A673 (cell line): ENCODE results near the gene CIDEC. TPM values are rescaled to one million over a fixed set of nuclear protein-coding genes. Genes with fewer than 3 reads are reported as not detected.
"Not testable (repeated sequence)": the region's sequence is repeated elsewhere in the genome, so short reads cannot be mapped to it uniquely, and the experiment has no call there.

Source experiments
- BruUV-seq: library from RNA; stranded (reverse); fragments of 400-500 nt; replicated peaks from 2 replicates; lab custom pipeline; 2021; lab: Mats Ljungman, UMichigan
- CTCF ChIA-PET: fragments of 300-600 bp; sonication (Branson Sonifier 250); formaldehyde crosslinking; loops from one replicate; lab custom pipeline; 2022; ENCODE audit warnings: antibody characterized with exemption; lab: Charles Lee
- POLR2A ChIA-PET: fragments of 300-600 bp; sonication (Branson Sonifier 250); formaldehyde crosslinking; loops from one replicate; lab custom pipeline; 2022; ENCODE audit warnings: antibody characterized with exemption; ENCODE audit not compliant: low non-redundant PET; lab: Charles Lee
- DNase-seq: peaks from one replicate; pipeline ENCODE4 v3.0.0-alpha.2; 2015; ENCODE audit warnings: low spot score
- H3K27ac ChIP-seq: fragments of 200-600 bp; sonication (generic); 2 replicates; pipeline ENCODE4 v1.5.1; 2016; ENCODE audit warnings: mixed run types, low read depth, mild to moderate bottlenecking, mixed read lengths, antibody characterized with exemption, low read length; ENCODE audit not compliant: poor library complexity, severe bottlenecking
- H3K27me3 ChIP-seq: fragments of 200-600 bp; sonication (generic); replicated peaks from 2 replicates; pipeline ENCODE4 v1.6.1; 2017; ENCODE audit warnings: mixed run types, low read depth, mild to moderate bottlenecking, mixed read lengths, antibody characterized with exemption, low read length; ENCODE audit not compliant: insufficient read depth, poor library complexity
- H3K36me3 ChIP-seq: fragments of 200-600 bp; sonication (generic); 2 replicates; pipeline ENCODE4 v1.6.1; 2016; ENCODE audit warnings: mixed run types, mild to moderate bottlenecking, mixed read lengths, antibody characterized with exemption, low read length; ENCODE audit not compliant: insufficient read depth, poor library complexity, severe bottlenecking
- H3K4me1 ChIP-seq: fragments of 200-600 bp; sonication (generic); 2 replicates; pipeline ENCODE4 v1.6.1; 2017; ENCODE audit warnings: mixed run types, mild to moderate bottlenecking, mixed read lengths, antibody characterized with exemption, low read length; ENCODE audit not compliant: insufficient read depth, poor library complexity, severe bottlenecking
- H3K4me3 ChIP-seq: fragments of 200-600 bp; sonication (generic); 2 replicates; pipeline ENCODE4 v1.5.1; 2016; ENCODE audit warnings: low read depth, mixed run types, mild to moderate bottlenecking, mixed read lengths, low read length; ENCODE audit not compliant: poor library complexity, severe bottlenecking
- H3K9me3 ChIP-seq: fragments of 200-600 bp; sonication (generic); 2 replicates; pipeline ENCODE4 v1.6.1; 2016; ENCODE audit warnings: mixed run types, low read depth, mild to moderate bottlenecking, mixed read lengths, antibody characterized with exemption, low read length; ENCODE audit not compliant: poor library complexity, severe bottlenecking
- CTCF ChIP-seq: fragments of 300-800, 200-600 bp; sonication (generic); conservative IDR thresholded peaks from 2 replicates; pipeline ENCODE4 v1.5.1; 2017; ENCODE audit warnings: low read depth, mild to moderate bottlenecking, antibody characterized with exemption, low read length, moderate library complexity, mixed read lengths
- EZH2 ChIP-seq: fragments of 200-600 bp; sonication (generic); IDR thresholded peaks from 2 replicates; pipeline ENCODE4 v1.6.1; 2017; ENCODE audit warnings: borderline replicate concordance, low read depth, mild to moderate bottlenecking, mixed read lengths, antibody characterized with exemption, low read length; ENCODE audit not compliant: poor library complexity, severe bottlenecking
- intact Hi-C: fragments of 100-400 bp; cut with micrococcal nuclease; formaldehyde crosslinking; loops from one replicate; pipeline ENCODE4 v1.10.0; 2022; ENCODE audit not compliant: unreplicated experiment
- total RNA-seq: library from RNA; stranded (reverse); gene quantifications from 2 replicates; pipeline ENCODE4 v1.2.3, GENCODE V29; 2021

Gene CIDEC
- total RNA-seq, 1 experiment from 2014 or later = not detected

- CTCF ChIA-PET = no interaction called here
- Histone ChIP-seq H3K36me3 (no peaks in the 10 kb centered on the region), H3K9me3 (no peaks in the 10 kb centered on the region), H3K27ac (no peak overlapping the region), H3K4me1 (no peaks in the 10 kb centered on the region), H3K27me3 (no peaks in the 10 kb centered on the region), H3K4me3 (no peak overlapping the region)
- DNase-seq = no peak
- TF ChIP-seq EZH2 (no peak), CTCF (no peak)
- no TSS peak for BruUV-seq
- POLR2A ChIA-PET = no interaction called here
- intact Hi-C loops = no loop called here
These were observed 27.5 kb downstream of the CIDEC start for GRCh38 chr3:9852528-9852927.

- not testable (repeated sequence) for DNase-seq
These were observed 28.1 kb downstream of the CIDEC start for GRCh38 chr3:9851926-9852325.

GRCh38 chr3:9851383-9851782 lies 28.7 kb downstream of the CIDEC start:
- POLR2A ChIA-PET, H3K9me3 ChIP-seq, intact Hi-C loops, H3K27me3 ChIP-seq, CTCF ChIA-PET, H3K4me3 ChIP-seq, H3K36me3 ChIP-seq, H3K27ac ChIP-seq, DNase-seq, H3K4me1 ChIP-seq, BruUV-seq: not testable (repeated sequence)

More at GRCh38 chr3:9851926-9852325, 28.1 kb downstream of the CIDEC start:
- H3K4me1 ChIP-seq, H3K27me3 ChIP-seq, H3K4me3 ChIP-seq, H3K9me3 ChIP-seq, CTCF ChIA-PET, H3K27ac ChIP-seq, intact Hi-C loops, H3K36me3 ChIP-seq, BruUV-seq, POLR2A ChIA-PET: not testable (repeated sequence)

GRCh38 chr3:9848860-9849259 lies 31.2 kb downstream of the CIDEC start:
- CTCF ChIA-PET, POLR2A ChIA-PET: not testable (repeated sequence)

GRCh38 chr3:9847870-9848269 lies 32.2 kb downstream of the CIDEC start:
- H3K36me3 ChIP-seq, H3K27me3 ChIP-seq, H3K4me3 ChIP-seq, H3K4me1 ChIP-seq, CTCF ChIA-PET, POLR2A ChIA-PET, intact Hi-C loops, BruUV-seq, H3K9me3 ChIP-seq, DNase-seq, H3K27ac ChIP-seq: not testable (repeated sequence)

More at GRCh38 chr3:9848860-9849259, 31.2 kb downstream of the CIDEC start:
- H3K27me3 ChIP-seq, H3K4me1 ChIP-seq, BruUV-seq, H3K4me3 ChIP-seq, H3K27ac ChIP-seq, H3K9me3 ChIP-seq, H3K36me3 ChIP-seq, intact Hi-C loops: not testable (repeated sequence)
- DNase-seq = peak; percentile 34
- peak; percentile 53 for TF ChIP-seq CTCF
